Smooth muscle cell of the brain vasculature (primary cell): Measurements from ENCODE around the gene REXO4.
"Not testable (repeated sequence)": the region's sequence is repeated elsewhere in the genome, so short reads cannot be mapped to it uniquely, and the experiment has no call there.

Experiments
- DNase-seq: peaks from one replicate; pipeline ENCODE4 v3.0.0-alpha.2; 2012; ENCODE audit warnings: low read depth, low spot score

REXO4 gene

GRCh38 chr9:133389562-133389961 lies 28.2 kb downstream of the REXO4 start:
- no peak for DNase-seq

GRCh38 chr9:133389025-133389557 lies 28.7 kb downstream of the REXO4 start:
- DNase-seq: no peak

GRCh38 chr9:133387680-133388079 lies 30.1 kb downstream of the REXO4 start:
- DNase-seq: no peak

GRCh38 chr9:133386338-133386737 lies 31.5 kb downstream of the REXO4 start:
- DNase-seq: no peak

GRCh38 chr9:133385452-133385851 lies 32.4 kb downstream of the REXO4 start:
- no peak for DNase-seq

- DNase-seq: no peak
Observed at GRCh38 chr9:133384736-133385321, 33.0 kb downstream of the REXO4 start.

- no peak for DNase-seq
Observed at GRCh38 chr9:133383438-133383837, 34.4 kb downstream of the REXO4 start.

- DNase-seq: no peak
Observed at GRCh38 chr9:133382507-133383141, 35.2 kb downstream of the REXO4 start.

- no peak for DNase-seq
Observed at GRCh38 chr9:133380734-133381133, 37.1 kb downstream of the REXO4 start.

- DNase-seq: no peak
Observed at GRCh38 chr9:133379153-133380086, 38.4 kb downstream of the REXO4 start.

GRCh38 chr9:133378408-133378962 lies 39.3 kb downstream of the REXO4 start:
- no peak for DNase-seq

GRCh38 chr9:133377721-133378216 lies 40.0 kb downstream of the REXO4 start:
- DNase-seq: no peak

GRCh38 chr9:133377280-133377679 lies 40.5 kb downstream of the REXO4 start:
- DNase-seq: not testable (repeated sequence)

- DNase-seq: peak; percentile 91
Observed at GRCh38 chr9:133375724-133376654, 41.8 kb downstream of the REXO4 start, which contains the start of the genes STKLD1 and SURF4. TSS of gene STKLD1 (plus strand) at chr9:133376366. CDS start at chr9:133376474, 108 bp downstream. TSS of gene SURF4 (minus strand) at chr9:133376060. CDS start at chr9:133375969, 91 bp downstream.

- no peak for DNase-seq
Observed at GRCh38 chr9:133375116-133375723, 42.6 kb downstream of the REXO4 start.

GRCh38 chr9:133374612-133375115 lies 43.1 kb downstream of the REXO4 start:
- DNase-seq: no peak

- no peak for DNase-seq
Observed at GRCh38 chr9:133372144-133372543, 45.7 kb downstream of the REXO4 start.

- no peak for DNase-seq
Observed at GRCh38 chr9:133371261-133371711, 46.5 kb downstream of the REXO4 start.

GRCh38 chr9:133370685-133371084 lies 47.1 kb downstream of the REXO4 start:
- no peak for DNase-seq

GRCh38 chr9:133369933-133370332 lies 47.9 kb downstream of the REXO4 start:
- DNase-seq: no peak
